Left ventricle myocardium superior (tissue), 1 donor: ENCODE measurements around the gene TMX4. TPM values are rescaled to one million over a fixed set of nuclear protein-coding genes. Genes with fewer than 3 reads are reported as not detected.

Experiments
- total RNA-seq: library from RNA; stranded (reverse); fragmentation: NEBNext Ultra II Directional; extraction: Animal tissue kit (Norgen Biotek cat#: 25700); gene quantifications from one replicate; pipeline ENCODE4 v1.2.1, GENCODE V29; 2021
- donor health status: DM: no; HTN: yes; CAD: no; lungs with severe emphysema.

Gene TMX4
- total RNA-seq, 1 donor from 2014 or later, result 120 TPM

Other genes starting within 250 kb of the TMX4 start
- not detected for gene HAO1, start 79.3 kb downstream of the TMX4 start, total RNA-seq
- gene PLCB1, start 112.5 kb upstream of the TMX4 start, total RNA-seq, result 7.7 TPM